A549 (cell line): ENCODE results near the gene ITGA1.

Source experiments
- CEBPB ChIP-seq, 2 experiments: fragments of >200 bp in 1 of 2; sonication (Bioruptor Twin) in 1 of 2; formaldehyde crosslinking in 1 of 2; IDR thresholded peaks; 2 replicates each; pipeline ENCODE4 v1.6.1; 2012 to 2016
- CTCF ChIP-seq: fragments of >200 bp; sonication (Bioruptor Twin); formaldehyde crosslinking; IDR thresholded peaks from 3 replicates; pipeline ENCODE4 v1.5.1; 2016
- EP300 ChIP-seq, 2 experiments: fragments of >200 bp; sonication (Bioruptor Twin); formaldehyde crosslinking; IDR thresholded peaks; 2 replicates in 1 of 2; 3 replicates in 1 of 2; pipeline ENCODE4 v1.6.1; 2016 to 2017
- MYC ChIP-seq: IDR thresholded peaks from 2 replicates; pipeline ENCODE4 v1.6.1; 2012; ENCODE audit warnings: mild to moderate bottlenecking, inconsistent platforms, low read length, improper control_type of control experiment, borderline replicate concordance
- POLR2A ChIP-seq: IDR thresholded peaks from 2 replicates; pipeline ENCODE4 v1.6.1; 2012; ENCODE audit warnings: mild to moderate bottlenecking, low read length
- POLR2AphosphoS2 ChIP-seq: conservative IDR thresholded peaks from 2 replicates; pipeline ENCODE4 v1.6.1; 2012; ENCODE audit warnings: low read length, improper control_type of control experiment, inconsistent platforms
- RFX5 ChIP-seq: fragments of 450-650 bp; IDR thresholded peaks from 2 replicates; pipeline ENCODE4 v1.7.1; 2014; ENCODE audit warnings: antibody characterized with exemption, mild to moderate bottlenecking, moderate library complexity
- USF2 ChIP-seq: fragments of 450-650 bp; IDR thresholded peaks from 2 replicates; pipeline ENCODE4 v1.6.1; 2014; ENCODE audit warnings: antibody characterized with exemption
- ZC3H11A ChIP-seq: fragments of 450-650 bp; IDR thresholded peaks from 2 replicates; pipeline ENCODE4 v1.6.1; 2014; ENCODE audit warnings: antibody characterized with exemption, mild to moderate bottlenecking

GRCh38 chr5:52784737-52785136, 3.0 kb upstream of the ITGA1 start:
- no peak for TF ChIP-seq EP300 (IDR thresholded peaks at IDR 0.05)
- TF ChIP-seq CEBPB (IDR thresholded peaks at IDR 0.05): no peak
- no peak for TF ChIP-seq POLR2A
- no peak for TF ChIP-seq USF2
- TF ChIP-seq CTCF: no peak
- TF ChIP-seq RFX5: no peak
- TF ChIP-seq POLR2AphosphoS2: no peak
- TF ChIP-seq MYC: no peak
- TF ChIP-seq ZC3H11A: no peak
